Heart left ventricle (tissue), 13 donors: ENCODE measurements around the gene SLC16A10.
"Not testable (repeated sequence)": the region's sequence is repeated elsewhere in the genome, so short reads cannot be mapped to it uniquely, and the experiment has no call there.

Source experiments
- POLR2A ChIP-seq, 2 donors: fragments of 450-650 bp; IDR thresholded peaks; one replicate each; pipeline ENCODE4 v1.6.1; 2017; ENCODE audit warnings: antibody characterized with exemption in 2 of 2, mild to moderate bottlenecking in 2 of 2, moderate library complexity in 2 of 2
- TF ChIP-seq, protein P1 (sequence below), 12 donors: fragments of 200-600 bp; sonication (generic) in 4 of 12; IDR thresholded peaks; one replicate each; pipeline versions ENCODE4 v1.5.0 to v1.8.0; 2018 to 2022; ENCODE audit warnings: antibody characterized with exemption in 12 of 12, mild to moderate bottlenecking in 5 of 12
- donor health status: ischemic (EF 13 %, LVEDD 7.1; RV severe dilation, severe dysfunction).
- donor health status: DM: no; HTN: yes; CAD: no.
- donor health status: DM: no; HTN: no; CAD: no.
- donor health status: ischemic (EF 25% LVEDD 6.9; RV normal size, moderate dysfunction).
- donor health status: ischemic (EF 25% LVEDD 5.7; RV mildly dilated, moderate dysfunction).
- donor health status: ischemic (EF 35%, LVEDD 5.7; RV mildly dilated, moderate dysfunction).
- donor health status: nonischemic (EF 11% LVEDD 7.7; RV severe dilation, severe dysfunction).
- donor health status: DM: yes; HTN: yes; CAD: no.
- donor health status: PGD.
- donor health status: ischemic (EF 29% LVEDD 5.4; RV normal size, mild dysfunction).
- donor health status: nonischemic (EF 23%, LVEDD 6.1; RV moderate dilation, normal function).

- TF ChIP-seq, protein P1, sequence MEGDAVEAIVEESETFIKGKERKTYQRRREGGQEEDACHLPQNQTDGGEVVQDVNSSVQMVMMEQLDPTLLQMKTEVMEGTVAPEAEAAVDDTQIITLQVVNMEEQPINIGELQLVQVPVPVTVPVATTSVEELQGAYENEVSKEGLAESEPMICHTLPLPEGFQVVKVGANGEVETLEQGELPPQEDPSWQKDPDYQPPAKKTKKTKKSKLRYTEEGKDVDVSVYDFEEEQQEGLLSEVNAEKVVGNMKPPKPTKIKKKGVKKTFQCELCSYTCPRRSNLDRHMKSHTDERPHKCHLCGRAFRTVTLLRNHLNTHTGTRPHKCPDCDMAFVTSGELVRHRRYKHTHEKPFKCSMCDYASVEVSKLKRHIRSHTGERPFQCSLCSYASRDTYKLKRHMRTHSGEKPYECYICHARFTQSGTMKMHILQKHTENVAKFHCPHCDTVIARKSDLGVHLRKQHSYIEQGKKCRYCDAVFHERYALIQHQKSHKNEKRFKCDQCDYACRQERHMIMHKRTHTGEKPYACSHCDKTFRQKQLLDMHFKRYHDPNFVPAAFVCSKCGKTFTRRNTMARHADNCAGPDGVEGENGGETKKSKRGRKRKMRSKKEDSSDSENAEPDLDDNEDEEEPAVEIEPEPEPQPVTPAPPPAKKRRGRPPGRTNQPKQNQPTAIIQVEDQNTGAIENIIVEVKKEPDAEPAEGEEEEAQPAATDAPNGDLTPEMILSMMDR (IDR thresholded peaks at IDR 0.05): not testable (repeated sequence)
- TF ChIP-seq POLR2A (IDR thresholded peaks at IDR 0.05): not testable (repeated sequence)
Observed at GRCh38 chr6:111137489-111138093, 50.3 kb downstream of the SLC16A10 start.
